ENCODE results near the gene SLC10A6.

DNA sequence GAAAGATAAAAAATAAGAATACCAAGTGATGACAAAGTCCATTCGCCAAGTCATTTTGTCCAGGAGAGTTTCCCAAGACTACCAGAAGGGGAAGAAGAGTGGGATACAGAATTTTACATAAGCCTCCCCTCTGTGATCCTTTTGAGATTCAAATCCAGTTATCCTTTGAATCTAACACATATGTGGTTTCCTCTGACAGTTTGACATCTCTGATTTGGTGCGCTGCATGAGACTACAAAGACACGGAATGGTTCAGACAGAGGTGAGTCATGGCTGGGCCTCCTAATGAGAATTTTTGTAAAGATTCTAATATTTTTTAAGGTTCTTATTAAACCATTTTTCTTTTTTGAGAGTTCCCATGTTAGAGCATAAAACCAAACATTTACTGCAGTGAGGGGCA lies 38.3 kb downstream of the SLC10A6 start:
- TF ChIP-seq, protein P1, sequence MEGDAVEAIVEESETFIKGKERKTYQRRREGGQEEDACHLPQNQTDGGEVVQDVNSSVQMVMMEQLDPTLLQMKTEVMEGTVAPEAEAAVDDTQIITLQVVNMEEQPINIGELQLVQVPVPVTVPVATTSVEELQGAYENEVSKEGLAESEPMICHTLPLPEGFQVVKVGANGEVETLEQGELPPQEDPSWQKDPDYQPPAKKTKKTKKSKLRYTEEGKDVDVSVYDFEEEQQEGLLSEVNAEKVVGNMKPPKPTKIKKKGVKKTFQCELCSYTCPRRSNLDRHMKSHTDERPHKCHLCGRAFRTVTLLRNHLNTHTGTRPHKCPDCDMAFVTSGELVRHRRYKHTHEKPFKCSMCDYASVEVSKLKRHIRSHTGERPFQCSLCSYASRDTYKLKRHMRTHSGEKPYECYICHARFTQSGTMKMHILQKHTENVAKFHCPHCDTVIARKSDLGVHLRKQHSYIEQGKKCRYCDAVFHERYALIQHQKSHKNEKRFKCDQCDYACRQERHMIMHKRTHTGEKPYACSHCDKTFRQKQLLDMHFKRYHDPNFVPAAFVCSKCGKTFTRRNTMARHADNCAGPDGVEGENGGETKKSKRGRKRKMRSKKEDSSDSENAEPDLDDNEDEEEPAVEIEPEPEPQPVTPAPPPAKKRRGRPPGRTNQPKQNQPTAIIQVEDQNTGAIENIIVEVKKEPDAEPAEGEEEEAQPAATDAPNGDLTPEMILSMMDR (conservative IDR thresholded peaks at IDR 0.05; ENCODE audit: low read length): no peak
- TF ChIP-seq EZH2phosphoT487 (IDR thresholded peaks at IDR 0.05; ENCODE audit: borderline replicate concordance): no peak
